GM19099 (cell line): Measurements from ENCODE around the gene SYT8.

Experiments
- POLR2A ChIP-seq: IDR thresholded peaks from 3 replicates; pipeline ENCODE4 v1.6.1; 2011; ENCODE audit warnings: low read depth; ENCODE audit not compliant: insufficient read length; ENCODE audit errors: extremely low read depth

The SYT8 gene, protein sequence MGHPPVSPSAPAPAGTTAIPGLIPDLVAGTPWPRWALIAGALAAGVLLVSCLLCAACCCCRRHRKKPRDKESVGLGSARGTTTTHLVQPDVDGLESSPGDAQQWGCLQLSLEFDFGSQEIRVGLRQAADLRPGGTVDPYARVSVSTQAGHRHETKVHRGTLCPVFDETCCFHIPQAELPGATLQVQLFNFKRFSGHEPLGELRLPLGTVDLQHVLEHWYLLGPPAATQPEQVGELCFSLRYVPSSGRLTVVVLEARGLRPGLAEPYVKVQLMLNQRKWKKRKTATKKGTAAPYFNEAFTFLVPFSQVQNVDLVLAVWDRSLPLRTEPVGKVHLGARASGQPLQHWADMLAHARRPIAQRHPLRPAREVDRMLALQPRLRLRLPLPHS

DNA sequence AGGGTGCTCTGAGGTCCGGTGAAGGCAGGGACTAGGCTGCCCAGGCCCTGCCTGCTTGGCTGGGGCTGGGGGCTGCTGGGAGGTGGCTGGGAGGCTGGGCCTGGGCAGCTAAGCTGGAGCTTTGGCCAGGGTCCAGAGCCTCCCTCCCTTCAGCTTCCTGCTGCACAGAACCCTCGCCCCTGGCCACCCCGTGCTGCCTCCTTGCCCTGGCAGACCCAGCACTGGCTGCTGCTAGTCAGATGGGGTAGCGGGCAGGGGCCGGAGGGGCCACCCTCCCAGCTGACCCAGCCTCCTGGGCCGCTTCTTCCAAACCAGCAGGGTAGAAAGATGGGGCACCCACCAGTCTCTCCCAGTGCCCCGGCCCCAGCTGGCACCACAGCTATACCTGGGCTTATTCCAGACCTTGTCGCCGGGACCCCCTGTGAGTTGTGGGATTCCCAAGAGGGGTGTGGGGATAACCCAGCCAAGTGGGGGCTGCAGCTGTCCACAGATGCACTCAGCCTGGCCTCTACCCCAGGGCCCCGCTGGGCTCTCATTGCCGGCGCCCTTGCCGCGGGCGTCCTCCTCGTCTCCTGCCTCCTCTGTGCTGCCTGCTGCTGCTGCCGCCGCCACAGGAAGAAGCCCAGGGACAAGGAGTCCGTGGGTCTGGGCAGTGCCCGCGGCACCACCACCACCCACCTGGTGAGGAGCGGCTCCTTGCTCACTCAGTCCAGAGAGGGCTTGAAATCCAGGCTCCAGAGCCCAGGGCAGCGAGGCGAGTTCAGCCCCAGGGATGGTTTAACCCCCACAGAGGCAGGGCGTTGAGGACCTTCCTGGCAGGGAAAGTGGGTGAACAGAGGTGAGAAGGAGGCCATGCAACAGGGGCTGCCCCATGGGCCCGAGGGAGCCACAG, at the start of gene SYT8:
Gene SYT8 (plus strand): TSS at position 212 of the 892 bp plus-strand sequence. CDS start 116 bp downstream, at position 328.
- no peak for TF ChIP-seq POLR2A

- no peak for TF ChIP-seq POLR2A
Observed at GRCh38 chr11:1785749-1786413, 48.9 kb upstream of the SYT8 start.

DNA sequence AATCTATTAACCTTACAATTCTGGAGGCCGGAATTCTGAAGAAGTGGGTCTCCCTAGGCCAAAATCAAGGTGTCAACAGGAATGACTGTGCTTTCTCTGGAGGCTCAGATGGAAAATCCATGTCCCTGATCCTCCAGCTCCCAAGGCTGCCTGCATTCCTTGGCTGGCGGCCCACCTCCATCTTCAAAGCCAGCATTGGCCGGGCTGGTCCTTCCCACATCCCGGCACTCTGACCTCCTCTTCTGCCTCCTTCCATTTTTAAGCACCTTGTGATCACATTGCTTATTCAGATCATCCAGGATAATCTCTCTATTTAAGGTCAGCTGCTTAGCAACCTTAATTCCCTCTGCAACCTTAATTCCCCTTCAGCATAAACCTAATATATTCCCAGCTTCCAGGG, 48.3 kb upstream of the SYT8 start:
- no peak for TF ChIP-seq POLR2A

GRCh38 chr11:1791912-1792311, 42.9 kb upstream of the SYT8 start:
- TF ChIP-seq POLR2A: no peak

DNA sequence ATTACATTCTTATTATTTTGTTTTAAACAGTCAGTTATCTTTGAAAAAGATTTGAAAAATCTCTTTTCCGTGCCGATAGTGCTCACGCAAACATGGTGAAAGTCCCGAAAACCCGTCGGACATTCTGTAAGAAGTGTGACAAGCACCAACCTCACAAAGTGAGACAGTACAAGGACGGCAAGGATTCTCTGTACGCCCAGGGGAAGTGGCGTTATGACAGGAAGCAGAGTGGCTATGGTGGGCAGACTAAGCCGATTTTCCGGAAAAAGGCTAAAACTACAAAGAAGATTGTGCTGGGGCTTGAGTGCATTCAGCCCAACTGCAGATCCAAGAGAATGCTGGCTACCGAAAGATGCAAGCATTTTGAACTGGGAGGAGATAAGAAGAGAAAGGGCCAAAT, 42.3 kb upstream of the SYT8 start:
- no peak for TF ChIP-seq POLR2A

DNA sequence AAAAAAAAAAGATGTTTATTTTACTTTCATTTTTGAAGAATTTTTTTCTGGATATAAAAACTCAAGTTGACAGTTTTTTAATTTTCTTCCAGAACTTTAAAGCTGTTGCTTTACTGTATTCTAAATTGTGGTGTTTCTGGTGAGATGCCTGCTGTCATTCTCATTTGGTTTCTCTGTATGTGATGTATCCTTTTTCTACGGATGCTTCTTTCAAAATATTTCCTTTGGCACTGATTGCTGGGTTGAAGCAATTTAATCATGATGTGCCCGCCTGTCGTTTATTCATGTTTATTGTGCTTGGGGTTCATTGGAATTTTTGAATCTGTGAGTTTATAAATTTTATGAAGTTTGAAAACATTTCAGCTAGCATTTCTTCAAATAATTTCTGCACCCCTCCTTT, 41.7 kb upstream of the SYT8 start:
- TF ChIP-seq POLR2A: no peak

GRCh38 chr11:1796413-1797011, 38.3 kb upstream of the SYT8 start:
- TF ChIP-seq POLR2A: no peak

DNA sequence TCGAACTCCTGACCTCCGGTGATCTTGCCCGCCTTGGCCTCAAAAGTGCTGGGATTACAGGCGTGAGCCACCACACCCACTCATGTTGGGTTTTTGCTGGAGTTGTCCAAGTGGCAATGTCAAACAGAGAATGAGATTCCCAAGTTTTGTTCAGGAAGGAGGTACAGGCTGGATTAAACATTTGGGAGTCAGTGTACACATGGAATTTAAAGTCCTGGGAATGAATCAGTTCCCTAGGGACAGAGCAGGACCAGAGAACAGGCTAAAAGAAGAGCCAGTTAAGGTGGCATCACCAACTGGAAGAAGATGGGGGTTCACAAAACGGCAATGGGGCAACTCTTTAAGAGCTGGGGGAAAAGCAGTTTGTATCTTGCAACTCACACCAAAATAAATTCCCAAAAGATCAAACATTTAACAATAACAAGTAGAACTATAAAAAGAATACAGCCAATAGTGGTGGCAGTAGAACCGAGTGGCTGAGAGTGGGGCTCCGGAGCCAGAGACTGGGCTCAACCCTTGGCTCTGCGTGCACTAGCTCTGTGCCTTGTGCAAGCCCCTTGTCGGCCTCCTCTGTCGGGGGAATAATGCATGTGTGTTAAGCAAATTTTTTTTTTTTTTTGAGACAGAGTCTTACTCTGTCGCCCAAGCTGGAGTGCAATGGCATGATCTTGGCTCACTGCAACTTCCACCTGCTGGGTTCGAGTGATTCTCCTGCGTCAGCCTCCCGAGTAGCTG, 37.2 kb upstream of the SYT8 start:
- no peak for TF ChIP-seq POLR2A

DNA sequence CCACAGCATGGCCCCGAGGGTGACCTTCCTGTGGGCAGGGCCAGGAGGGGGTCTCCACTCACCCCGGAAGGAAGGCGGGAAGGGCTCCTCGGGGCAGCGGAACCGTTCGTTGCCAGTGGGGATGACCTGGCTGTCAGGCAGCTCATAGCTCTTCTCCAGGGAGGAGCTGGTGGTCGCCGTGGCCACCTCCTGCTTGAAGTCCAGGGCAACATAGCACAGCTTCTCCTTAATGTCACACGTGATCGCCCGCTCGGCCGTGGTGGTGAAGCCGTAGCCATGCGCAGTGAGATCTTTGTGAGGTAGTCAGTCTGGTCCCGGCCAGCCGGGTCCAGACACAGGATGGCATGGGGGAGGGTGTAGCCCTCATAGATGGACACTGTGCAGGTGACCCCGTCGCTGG, 31.5 kb upstream of the SYT8 start:
- TF ChIP-seq POLR2A: no peak

DNA sequence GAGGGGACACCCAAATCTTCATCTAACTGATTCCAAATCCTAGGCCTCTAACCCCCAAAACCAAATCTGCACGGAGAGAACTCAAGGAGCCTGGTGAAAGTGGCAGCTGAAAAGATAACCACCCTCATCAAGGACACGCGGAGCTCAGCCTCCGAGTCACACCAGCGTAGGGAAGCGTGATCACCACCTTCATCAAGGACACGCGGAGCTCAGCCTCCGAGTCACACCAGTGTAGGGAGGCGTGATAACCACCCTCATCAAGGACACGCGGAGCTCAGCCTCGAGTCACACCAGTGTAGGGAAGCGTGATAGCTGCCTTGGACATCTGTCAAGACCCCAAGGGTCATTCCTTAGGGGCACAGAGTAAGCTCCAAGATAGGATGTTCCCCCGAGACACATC, 29.3 kb upstream of the SYT8 start:
- TF ChIP-seq POLR2A: no peak

DNA sequence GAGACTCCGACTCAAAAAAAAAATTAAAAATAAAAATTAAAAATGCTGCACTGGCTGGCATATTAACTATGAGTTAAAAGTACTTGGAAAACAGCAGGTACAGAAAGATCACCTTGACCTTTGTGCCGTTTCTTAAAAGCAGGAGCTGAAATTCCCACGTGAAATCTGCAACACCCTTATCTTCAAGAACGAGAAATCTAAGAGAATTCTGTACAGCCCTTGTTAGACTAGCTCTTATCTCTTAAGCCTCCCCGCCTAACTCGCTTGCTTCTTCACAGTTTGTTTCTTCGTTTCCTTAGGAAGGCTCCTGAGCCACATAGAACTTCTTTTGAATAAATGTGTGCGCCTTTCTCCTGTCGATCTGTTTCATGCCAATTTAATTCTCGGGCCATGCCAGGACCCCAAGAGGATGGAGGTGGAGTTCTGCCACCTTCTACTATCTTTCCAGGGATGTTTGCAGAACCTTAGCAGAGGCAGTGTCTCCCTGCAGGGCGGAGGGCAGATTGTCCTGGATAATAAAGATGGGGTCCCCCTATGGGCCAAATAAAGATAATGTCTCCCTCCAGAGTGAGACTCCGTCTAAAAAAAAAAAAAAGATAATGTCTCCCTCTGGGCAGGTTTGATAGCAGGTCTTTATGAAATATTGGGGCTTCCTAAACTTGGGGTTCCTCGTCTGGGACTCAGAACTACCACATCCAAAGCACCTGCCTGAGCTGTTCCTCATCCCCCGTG, 27.4 kb upstream of the SYT8 start:
- no peak for TF ChIP-seq POLR2A

DNA sequence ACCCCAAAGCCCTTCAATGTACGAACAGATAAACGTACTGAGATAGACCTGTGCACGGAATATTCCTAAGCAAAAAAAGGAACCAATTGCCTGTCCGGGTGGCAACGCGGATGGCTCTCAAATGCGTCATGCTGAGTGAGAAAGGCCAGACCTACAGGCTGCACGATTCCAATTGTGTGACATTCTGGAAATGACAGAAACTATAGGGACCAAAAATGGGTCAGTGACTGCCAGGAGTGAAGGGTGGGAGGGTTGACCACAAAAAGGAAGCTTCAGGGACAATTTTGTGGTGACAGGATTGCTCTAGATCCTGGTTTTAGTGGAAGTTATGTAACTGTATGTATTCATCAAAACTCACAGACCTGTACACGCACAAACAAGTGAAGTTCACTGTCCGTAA, 24.0 kb upstream of the SYT8 start:
- no peak for TF ChIP-seq POLR2A

DNA sequence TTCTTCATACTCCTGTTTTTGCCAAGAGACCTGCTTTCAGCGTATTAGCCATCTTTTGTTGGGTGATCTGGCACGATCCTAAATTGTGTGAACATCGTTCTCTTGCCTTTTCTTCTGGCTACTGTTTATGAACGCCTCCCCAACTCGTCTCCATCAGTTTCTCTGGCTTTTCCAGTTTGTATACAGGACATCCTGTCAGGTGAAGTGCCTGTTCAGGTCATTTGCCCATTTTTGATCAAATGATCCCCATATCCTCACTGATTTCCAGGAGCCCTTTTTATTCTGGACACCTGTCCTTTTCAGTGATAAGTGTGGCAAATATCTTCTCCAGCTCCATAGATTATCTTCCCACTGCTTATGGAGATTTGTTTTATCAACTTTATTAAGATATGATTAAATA, 22.5 kb upstream of the SYT8 start:
- no peak for TF ChIP-seq POLR2A

GRCh38 chr11:1812801-1813200, 22.0 kb upstream of the SYT8 start:
- TF ChIP-seq POLR2A: no peak

- no peak for TF ChIP-seq POLR2A
Observed at GRCh38 chr11:1814691-1815090, 20.1 kb upstream of the SYT8 start.
